UCSD-AML1 (cell line): ENCODE data around the gene TP53TG5.

Source experiments
- DNase-seq: peaks from one replicate; lab custom pipeline; 2025; ENCODE audit not compliant: unreplicated experiment; lab: John Stamatoyannopoulos, UW

Gene TP53TG5

GRCh38 chr20:45405571-45406259, 27.6 kb upstream of the TP53TG5 start:
- no peak for DNase-seq

- DNase-seq, result no peak
These were observed 26.3 kb upstream of the TP53TG5 start for GRCh38 chr20:45404438-45404837.

DNA sequence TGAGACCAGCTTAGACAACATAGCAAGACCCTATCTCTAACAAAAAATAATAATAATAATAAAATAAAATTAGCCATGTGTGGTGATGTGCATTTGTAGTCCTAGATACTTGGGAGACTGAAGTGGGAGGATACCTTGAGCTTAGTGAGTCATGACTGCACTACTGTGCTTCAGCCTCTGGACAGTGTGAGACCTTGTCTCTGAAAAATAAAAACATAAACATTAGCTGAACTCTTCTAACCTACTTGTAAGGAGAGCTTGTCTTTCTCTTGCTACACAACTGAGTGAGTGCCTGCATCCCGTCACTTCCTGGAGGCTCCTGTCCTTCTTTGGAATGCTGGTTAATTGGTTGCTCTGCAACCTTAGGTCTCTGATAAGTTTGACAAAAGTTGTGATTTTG, 24.8 kb upstream of the TP53TG5 start:
- DNase-seq, result no peak

DNA sequence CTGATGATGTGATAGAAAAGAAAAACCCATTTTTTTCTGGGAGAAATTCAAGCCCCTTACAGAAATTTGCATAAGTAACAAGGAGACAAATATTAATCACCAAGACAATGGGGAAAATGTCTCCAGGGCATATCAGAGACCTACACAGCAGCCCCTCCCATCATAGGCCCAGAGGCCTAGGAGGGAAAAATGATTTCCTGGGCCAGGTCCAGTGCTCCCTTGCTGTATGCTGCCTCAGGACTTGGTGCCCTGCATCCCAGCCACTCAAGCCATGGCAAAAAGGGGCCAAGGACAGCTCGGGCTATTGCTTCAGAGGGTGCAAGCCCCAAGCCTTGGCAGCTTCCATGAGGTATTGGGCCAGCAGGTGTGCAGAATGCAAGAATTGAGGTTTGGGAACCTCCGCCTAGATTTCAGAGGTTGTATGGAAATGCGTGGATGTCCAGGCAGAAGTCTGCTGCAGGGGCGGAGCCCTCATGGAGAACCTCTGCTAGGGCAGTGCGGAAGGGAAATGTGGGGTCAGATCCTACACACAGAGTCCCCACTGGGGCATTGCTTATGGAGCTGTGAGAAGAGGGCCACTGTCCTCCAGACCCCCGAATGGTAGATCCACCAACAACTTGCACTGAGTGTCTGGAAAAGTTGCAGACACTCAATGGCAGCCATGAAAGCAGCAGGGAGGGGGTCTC, 22.4 kb upstream of the TP53TG5 start:
- DNase-seq, result no peak

GRCh38 chr20:45399018-45399417, 20.9 kb upstream of the TP53TG5 start:
- DNase-seq, result no peak

GRCh38 chr20:45395114-45395415, 16.9 kb upstream of the TP53TG5 start:
- DNase-seq, result no peak

DNA sequence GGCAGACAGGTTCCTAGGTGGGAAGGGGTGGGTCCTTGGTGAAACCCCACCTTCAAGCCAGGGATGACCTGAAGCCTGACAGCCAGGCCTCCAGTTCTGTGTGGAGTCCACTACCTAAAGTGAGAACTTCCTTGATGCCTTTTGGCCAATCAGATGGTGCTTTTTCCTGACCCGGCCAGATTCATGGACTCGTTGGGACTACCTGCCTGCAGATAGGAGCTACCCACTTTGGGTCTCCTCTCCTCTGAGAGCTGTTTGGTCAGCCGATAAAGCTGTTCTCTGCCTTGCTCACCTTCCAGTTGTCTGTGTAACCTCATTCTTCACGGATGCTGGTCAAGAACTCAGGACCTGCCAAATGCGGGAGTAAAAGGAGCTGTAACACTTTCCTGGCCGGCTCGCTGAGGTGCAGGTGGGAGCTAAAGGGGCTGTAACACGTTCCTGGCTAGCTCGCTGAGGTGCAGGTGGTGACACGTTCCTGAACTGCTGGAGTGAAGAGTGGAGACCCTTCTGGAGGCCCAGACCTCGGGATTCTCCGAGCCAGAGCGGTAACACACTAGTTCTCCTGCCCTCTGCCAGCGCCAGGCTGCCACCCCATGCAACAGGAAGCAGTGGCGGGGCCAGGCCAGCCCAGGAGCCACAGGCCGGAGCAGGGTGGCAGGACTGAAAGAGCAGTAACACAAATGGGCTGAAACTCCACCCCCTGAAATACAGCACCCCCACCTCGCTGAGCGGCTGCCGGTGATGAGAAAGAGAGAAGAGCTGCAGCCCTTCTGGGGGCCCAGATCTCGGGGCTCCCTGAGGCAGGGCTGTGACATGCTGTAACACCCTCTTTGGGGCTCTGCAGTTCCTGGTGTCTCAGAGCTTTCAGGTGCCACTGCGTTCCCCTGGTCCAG, 16.3 kb upstream of the TP53TG5 start:
- DNase-seq, result no peak

GRCh38 chr20:45392733-45393132, 14.6 kb upstream of the TP53TG5 start:
- no peak for DNase-seq

GRCh38 chr20:45391559-45391958, 13.4 kb upstream of the TP53TG5 start:
- DNase-seq, result no peak

- no peak for DNase-seq
These were observed 12.8 kb upstream of the TP53TG5 start for GRCh38 chr20:45390931-45391330.

DNA sequence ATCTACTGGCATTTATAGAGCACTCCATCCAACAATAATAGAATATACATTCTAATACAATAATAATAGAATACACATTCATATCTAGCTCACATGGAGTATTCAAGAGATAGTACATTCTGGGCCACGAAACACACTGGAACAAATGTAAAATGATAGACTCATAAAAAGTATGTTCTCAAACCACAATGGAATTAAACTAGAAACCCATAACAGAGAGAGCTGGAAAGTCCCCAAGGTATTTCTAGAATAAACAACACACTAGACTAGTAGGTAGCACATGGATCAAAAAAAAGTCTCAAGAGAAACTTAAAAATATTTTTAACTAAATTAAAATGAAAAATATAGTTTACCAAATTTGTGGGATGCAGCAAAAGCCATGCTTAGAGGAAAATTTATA, 9.1 kb upstream of the TP53TG5 start:
- no peak for DNase-seq

DNA sequence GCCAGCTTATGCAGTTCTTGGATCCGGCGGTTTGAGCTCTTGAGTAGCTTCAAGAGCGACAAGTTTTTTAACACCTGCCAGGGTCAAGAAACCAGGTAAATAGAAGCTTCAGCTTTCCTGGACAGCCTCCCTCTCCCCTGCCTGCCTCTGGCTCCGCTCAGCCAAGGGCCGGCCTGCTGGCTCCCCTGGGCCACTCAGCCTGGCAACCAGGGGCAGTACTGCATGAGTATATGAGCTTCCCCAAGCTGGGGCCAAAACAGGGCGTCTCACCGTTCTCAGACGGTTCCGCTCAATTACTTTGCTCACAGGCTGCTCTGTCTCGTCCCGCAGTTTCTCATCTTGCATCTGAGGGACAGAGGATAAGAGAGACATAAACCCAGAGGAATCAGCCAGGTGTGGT, 856 bp downstream of the TP53TG5 start:
- no peak for DNase-seq

DNA sequence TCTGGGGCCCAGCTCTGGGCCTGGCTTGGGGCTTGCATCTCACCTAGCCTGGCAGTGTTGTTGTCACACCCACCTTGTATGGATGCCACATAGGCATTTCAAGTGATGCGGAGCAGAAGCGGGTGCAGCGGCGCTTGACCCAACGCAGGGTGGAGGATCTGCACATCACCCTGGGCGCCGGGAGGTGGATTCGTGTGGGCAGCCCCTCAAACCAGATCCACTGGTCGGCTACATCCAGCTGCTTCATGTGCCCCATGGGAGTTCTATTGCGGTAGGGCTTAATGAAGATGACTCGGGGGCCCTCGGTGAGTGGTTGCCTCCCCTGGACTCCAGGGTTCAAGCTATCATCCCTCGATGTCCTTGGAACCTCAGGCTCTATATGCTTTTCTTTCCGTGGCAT, 3.2 kb downstream of the TP53TG5 start:
- DNase-seq, result no peak

- no peak for DNase-seq
These were observed 4.0 kb downstream of the TP53TG5 start for GRCh38 chr20:45374101-45374467.

DNA sequence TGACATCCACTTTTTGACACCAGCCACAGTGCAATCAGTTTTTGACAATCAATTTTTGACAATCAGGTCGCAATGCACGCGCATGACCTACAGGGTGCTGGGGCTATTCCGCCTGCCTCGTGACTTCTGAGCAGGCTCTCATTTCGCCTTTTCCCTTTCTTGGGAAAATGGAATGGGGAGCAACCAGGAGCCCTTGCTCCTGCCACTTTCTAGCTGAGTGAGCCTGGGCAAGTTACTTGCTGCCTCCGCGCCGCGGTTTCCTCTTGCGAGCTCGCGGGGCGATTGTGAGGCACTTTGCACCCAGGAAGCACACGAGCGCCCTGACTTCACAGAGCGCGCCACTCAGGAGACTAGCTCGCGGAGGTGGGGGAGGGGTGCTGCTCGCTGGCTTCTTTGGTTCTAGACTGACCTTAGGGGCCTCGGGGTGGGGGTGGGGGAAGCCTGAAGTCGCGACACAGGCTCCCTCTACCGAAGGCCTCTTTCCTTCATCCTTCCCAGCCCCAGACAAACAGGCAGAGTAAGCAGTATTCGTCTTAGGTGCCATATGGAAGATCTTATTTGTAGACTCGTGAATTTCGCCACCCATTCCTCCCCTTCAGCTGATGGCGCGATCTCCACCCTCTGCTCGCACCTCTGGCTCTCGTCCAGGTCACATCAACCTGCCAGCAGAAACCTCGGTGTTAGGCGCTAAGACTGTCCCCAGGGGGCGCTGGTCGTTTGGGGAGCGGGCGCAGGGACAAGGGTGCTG, 4.6 kb downstream of the TP53TG5 start:
- peak; percentile 83 for DNase-seq

DNA sequence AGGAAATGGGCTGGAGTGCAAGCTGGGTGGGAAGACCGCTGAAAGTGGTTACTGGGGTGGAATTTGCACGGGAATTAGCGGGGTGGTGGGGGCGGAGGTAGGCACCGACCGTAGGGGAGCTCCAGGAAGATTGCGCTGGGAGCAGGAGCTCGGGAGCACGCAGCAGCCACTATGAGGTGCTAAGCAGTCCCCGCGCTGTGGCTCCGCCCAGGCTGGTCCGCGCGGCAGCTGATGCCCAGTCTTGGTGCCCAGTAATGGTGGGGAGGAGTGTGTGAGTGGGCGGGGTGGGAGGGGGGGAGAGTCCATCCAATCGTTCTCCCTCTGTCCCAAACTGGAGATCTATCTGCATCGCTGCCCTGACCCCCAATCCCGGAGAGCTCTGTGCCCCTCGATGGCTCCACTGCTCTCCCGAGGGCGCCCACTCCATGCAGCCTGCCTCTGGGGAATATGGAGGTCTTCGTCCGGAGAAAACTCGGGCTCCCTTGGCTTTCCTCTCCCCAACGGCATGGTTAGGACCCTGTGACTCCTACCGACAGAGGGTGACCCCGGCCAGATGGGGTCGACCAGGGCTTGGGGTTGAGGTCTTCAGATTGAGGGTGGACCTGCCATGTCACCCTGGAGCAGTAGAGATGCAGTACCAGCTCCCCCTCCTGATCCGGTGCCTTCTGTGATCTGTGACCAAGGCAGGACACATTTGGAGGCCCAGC, 5.3 kb downstream of the TP53TG5 start:
- no peak for DNase-seq

DNA sequence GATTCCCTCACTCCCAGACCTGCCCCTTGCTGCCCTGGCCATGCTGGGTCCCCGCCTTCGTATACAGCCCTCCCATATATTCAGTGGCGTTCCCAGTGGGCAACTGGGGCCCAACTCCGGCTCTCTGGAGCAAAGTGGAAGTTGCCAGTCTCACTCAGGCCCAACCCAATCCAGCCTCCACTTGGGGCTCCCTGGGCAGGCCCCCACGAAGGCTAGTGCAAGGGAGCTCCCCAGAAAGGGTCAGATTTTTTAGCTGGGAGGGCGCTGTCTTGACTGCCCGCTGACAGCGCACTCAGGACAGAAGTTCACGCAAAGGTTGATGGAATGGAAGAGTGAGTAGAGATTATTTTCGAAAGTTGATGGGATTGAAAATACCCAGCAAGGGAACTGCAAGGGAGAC, 5.9 kb downstream of the TP53TG5 start:
- no peak for DNase-seq

GRCh38 chr20:45370571-45371160, 7.5 kb downstream of the TP53TG5 start:
- no peak for DNase-seq

DNA sequence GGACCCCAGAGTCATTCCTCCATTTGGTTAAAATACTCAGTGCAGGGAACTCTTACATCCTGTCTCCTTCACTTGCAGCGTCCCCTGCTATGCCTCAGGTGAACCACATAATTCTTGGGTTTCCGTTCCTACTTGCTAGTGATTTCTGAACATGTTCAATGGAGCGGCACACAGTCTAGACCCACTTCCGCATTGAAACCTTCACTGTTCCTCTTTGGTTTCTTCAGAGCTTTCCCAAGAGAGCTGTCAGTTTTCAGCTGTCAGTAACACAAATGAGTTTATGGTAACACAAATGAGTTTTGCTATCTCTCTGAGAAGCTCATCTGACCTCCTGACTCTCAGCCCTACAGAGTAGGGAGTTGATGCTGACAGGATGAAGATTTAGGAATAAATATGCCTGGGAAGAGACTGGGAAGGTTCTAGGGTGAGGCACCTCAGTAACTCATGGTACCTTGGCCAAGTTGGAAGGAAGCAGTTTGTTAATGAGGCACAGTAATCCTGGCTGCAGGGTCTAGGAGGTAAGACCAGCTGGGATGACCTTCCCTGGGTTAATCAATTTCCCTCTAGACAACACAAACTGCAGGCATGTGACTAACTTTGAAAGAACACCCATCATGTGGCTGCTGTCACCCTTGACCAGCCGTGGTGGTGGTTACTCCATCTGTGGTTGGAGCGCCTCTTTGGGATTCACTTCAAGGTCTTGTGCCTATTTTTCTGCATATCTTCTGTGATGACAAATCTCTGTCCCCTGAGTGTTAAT, 9.7 kb downstream of the TP53TG5 start:
- no peak for DNase-seq

DNA sequence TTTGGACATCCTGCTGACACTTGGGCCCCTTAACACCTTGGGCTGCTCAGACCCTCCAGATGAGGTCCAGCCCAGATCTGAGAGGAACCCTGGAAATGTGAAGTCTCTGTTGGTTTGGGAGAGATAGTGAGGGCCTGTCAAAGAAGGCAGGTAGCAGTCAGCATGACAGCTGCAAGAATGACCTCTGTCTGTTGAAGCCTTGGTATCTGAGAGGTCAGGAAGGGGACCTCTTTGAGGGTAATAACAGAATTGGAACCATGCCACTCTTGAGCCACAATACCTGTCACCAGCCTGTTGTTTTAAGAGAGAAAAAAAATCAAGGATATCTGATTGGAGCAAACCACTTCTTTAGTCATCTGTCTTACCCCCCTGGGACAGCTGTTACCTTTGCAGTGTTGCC, 11.0 kb downstream of the TP53TG5 start:
- DNase-seq, result no peak
